Measurements from ENCODE around the gene DIAPH3. TPM values are rescaled to one million over a fixed set of nuclear protein-coding genes. Genes with fewer than 3 reads are reported as not detected.

The DIAPH3 gene
- total RNA-seq, 1 experiment from 2014 or later: 24.8 TPM

- H3K4me3 ChIP-seq: no peak overlapping the region
- no peak for DNase-seq
- H3K9me3 ChIP-seq: no peaks in the 10 kb centered on the region
- H3K27me3 ChIP-seq: no peaks in the 10 kb centered on the region
- H3K36me3 ChIP-seq: no peaks in the 10 kb centered on the region; the same call in 1 of the 2 replicates
Observed at GRCh38 chr13:59664586-59664985, 499.1 kb downstream of the DIAPH3 start.

GRCh38 chr13:59663707-59664106 is 500.0 kb downstream of the DIAPH3 start:
- no peaks in the 10 kb centered on the region for H3K27me3 ChIP-seq
- no peak overlapping the region for H3K4me3 ChIP-seq
- no peaks in the 10 kb centered on the region; the same call in 1 of the 2 replicates for H3K36me3 ChIP-seq
- no peaks in the 10 kb centered on the region for H3K9me3 ChIP-seq
- no peak for DNase-seq

- H3K4me3 ChIP-seq: no peak overlapping the region
- H3K9me3 ChIP-seq: no peaks in the 10 kb centered on the region
- no peaks in the 10 kb centered on the region; the same call in 1 of the 2 replicates for H3K36me3 ChIP-seq
- no peak for DNase-seq
- no peaks in the 10 kb centered on the region for H3K27me3 ChIP-seq
Observed at GRCh38 chr13:59660582-59660981, 503.1 kb downstream of the DIAPH3 start.

GRCh38 chr13:59659981-59660380 is 503.7 kb downstream of the DIAPH3 start:
- H3K36me3 ChIP-seq: no peaks in the 10 kb centered on the region; the same call in 1 of the 2 replicates
- H3K27me3 ChIP-seq: no peaks in the 10 kb centered on the region
- DNase-seq: no peak
- no peak overlapping the region for H3K4me3 ChIP-seq
- H3K9me3 ChIP-seq: no peaks in the 10 kb centered on the region

- Histone ChIP-seq H3K4me3 (no peak overlapping the region), H3K9me3 (no peaks in the 10 kb centered on the region), H3K27me3 (no peaks in the 10 kb centered on the region), H3K36me3 (no peaks in the 10 kb centered on the region)
- DNase-seq: no peak
Observed at GRCh38 chr13:59658738-59659330, 504.9 kb downstream of the DIAPH3 start.

- H3K9me3 ChIP-seq: no peaks in the 10 kb centered on the region
- H3K4me3 ChIP-seq: no peak overlapping the region
- no peaks in the 10 kb centered on the region for H3K36me3 ChIP-seq
- DNase-seq: no peak
- H3K27me3 ChIP-seq: no peaks in the 10 kb centered on the region
Observed at GRCh38 chr13:59658027-59658737, 505.5 kb downstream of the DIAPH3 start.

GRCh38 chr13:59653916-59654315 is 509.8 kb downstream of the DIAPH3 start:
- Histone ChIP-seq H3K36me3 (no peaks in the 10 kb centered on the region), H3K27me3 (no peaks in the 10 kb centered on the region), H3K9me3 (no peaks in the 10 kb centered on the region), H3K4me3 (no peak overlapping the region)
- DNase-seq: no peak

- H3K27me3 ChIP-seq: no peaks in the 10 kb centered on the region
- no peak overlapping the region for H3K4me3 ChIP-seq
- H3K9me3 ChIP-seq: no peaks in the 10 kb centered on the region
- no peaks in the 10 kb centered on the region for H3K36me3 ChIP-seq
- DNase-seq: no peak
Observed at GRCh38 chr13:59651479-59651878, 512.2 kb downstream of the DIAPH3 start.

GRCh38 chr13:59643906-59644626 is 519.7 kb downstream of the DIAPH3 start:
- Histone ChIP-seq H3K27me3 (no peaks in the 10 kb centered on the region), H3K9me3 (no peaks in the 10 kb centered on the region), H3K4me3 (no peak overlapping the region), H3K36me3 (no peaks in the 10 kb centered on the region)
- DNase-seq: no peak

GRCh38 chr13:59643364-59643841 is 520.3 kb downstream of the DIAPH3 start:
- Histone ChIP-seq H3K4me3 (no peak overlapping the region), H3K27me3 (no peaks in the 10 kb centered on the region), H3K9me3 (no peaks in the 10 kb centered on the region), H3K36me3 (no peaks in the 10 kb centered on the region)
- DNase-seq: no peak

- no peaks in the 10 kb centered on the region for H3K36me3 ChIP-seq
- DNase-seq: no peak
- H3K27me3 ChIP-seq: no peaks in the 10 kb centered on the region
Observed at GRCh38 chr13:59641817-59642216, 521.9 kb downstream of the DIAPH3 start.

GRCh38 chr13:59641261-59641660 is 522.5 kb downstream of the DIAPH3 start:
- no peaks in the 10 kb centered on the region for H3K27me3 ChIP-seq
- H3K36me3 ChIP-seq: no peaks in the 10 kb centered on the region
- no peaks in the 10 kb centered on the region for H3K9me3 ChIP-seq
- H3K4me3 ChIP-seq: no peak overlapping the region
- DNase-seq: no peak

More at GRCh38 chr13:59641817-59642216, 521.9 kb downstream of the DIAPH3 start:
- no peaks in the 10 kb centered on the region for H3K9me3 ChIP-seq
- no peak overlapping the region for H3K4me3 ChIP-seq

- Histone ChIP-seq H3K4me3 (no peak overlapping the region), H3K9me3 (no peaks in the 10 kb centered on the region), H3K36me3 (no peaks in the 10 kb centered on the region), H3K27me3 (no peaks in the 10 kb centered on the region)
- DNase-seq: no peak
Observed at GRCh38 chr13:59638404-59638803, 525.3 kb downstream of the DIAPH3 start.

GRCh38 chr13:59635589-59635988 is 528.1 kb downstream of the DIAPH3 start:
- Histone ChIP-seq H3K27me3 (no peaks in the 10 kb centered on the region), H3K4me3 (no peak overlapping the region), H3K36me3 (no peaks in the 10 kb centered on the region), H3K9me3 (no peaks in the 10 kb centered on the region)
- no peak for DNase-seq

- Histone ChIP-seq H3K4me3 (no peak overlapping the region), H3K36me3 (no peaks in the 10 kb centered on the region), H3K27me3 (no peaks in the 10 kb centered on the region; the same call in 1 of the 2 replicates), H3K9me3 (no peaks in the 10 kb centered on the region)
- no peak for DNase-seq
Observed at GRCh38 chr13:59633290-59633689, 530.4 kb downstream of the DIAPH3 start.

- no peaks in the 10 kb centered on the region; the same call in 1 of the 2 replicates for H3K27me3 ChIP-seq
- DNase-seq: no peak
- H3K9me3 ChIP-seq: no peaks in the 10 kb centered on the region
- H3K4me3 ChIP-seq: no peak overlapping the region
- no peaks in the 10 kb centered on the region for H3K36me3 ChIP-seq
Observed at GRCh38 chr13:59631271-59631670, 532.5 kb downstream of the DIAPH3 start.

- DNase-seq: no peak
- Histone ChIP-seq H3K9me3 (no peaks in the 10 kb centered on the region), H3K4me3 (no peak overlapping the region), H3K36me3 (no peaks in the 10 kb centered on the region), H3K27me3 (no peaks in the 10 kb centered on the region; the same call in 1 of the 2 replicates)
Observed at GRCh38 chr13:59625111-59625510, 538.6 kb downstream of the DIAPH3 start.

Data from MG63 (cell line).